HCEC 1CT (cell line): Measurements from ENCODE around the gene RAD54L2.
"Not testable (repeated sequence)": the region's sequence is repeated elsewhere in the genome, so short reads cannot be mapped to it uniquely, and the experiment has no call there.

Experiments used
- DNase-seq: peaks from one replicate; pipeline ENCODE4 v3.0.0-alpha.2; 2017

The RAD54L2 gene, protein sequence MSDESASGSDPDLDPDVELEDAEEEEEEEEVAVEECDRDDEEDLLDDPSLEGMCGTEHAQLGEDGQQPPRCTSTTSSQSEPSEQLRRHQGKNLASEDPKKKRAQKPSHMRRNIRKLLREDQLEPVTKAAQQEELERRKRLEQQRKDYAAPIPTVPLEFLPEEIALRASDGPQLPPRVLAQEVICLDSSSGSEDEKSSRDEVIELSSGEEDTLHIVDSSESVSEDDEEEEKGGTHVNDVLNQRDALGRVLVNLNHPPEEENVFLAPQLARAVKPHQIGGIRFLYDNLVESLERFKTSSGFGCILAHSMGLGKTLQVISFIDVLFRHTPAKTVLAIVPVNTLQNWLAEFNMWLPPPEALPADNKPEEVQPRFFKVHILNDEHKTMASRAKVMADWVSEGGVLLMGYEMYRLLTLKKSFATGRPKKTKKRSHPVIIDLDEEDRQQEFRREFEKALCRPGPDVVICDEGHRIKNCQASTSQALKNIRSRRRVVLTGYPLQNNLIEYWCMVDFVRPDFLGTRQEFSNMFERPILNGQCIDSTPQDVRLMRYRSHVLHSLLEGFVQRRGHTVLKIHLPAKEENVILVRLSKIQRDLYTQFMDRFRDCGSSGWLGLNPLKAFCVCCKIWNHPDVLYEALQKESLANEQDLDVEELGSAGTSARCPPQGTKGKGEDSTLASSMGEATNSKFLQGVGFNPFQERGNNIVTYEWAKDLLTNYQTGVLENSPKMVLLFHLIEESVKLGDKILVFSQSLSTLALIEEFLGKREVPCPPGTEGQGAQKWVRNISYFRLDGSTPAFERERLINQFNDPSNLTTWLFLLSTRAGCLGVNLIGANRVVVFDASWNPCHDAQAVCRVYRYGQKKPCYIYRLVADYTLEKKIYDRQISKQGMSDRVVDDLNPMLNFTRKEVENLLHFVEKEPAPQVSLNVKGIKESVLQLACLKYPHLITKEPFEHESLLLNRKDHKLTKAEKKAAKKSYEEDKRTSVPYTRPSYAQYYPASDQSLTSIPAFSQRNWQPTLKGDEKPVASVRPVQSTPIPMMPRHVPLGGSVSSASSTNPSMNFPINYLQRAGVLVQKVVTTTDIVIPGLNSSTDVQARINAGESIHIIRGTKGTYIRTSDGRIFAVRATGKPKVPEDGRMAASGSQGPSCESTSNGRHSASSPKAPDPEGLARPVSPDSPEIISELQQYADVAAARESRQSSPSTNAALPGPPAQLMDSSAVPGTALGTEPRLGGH (N-terminal part only)

DNA sequence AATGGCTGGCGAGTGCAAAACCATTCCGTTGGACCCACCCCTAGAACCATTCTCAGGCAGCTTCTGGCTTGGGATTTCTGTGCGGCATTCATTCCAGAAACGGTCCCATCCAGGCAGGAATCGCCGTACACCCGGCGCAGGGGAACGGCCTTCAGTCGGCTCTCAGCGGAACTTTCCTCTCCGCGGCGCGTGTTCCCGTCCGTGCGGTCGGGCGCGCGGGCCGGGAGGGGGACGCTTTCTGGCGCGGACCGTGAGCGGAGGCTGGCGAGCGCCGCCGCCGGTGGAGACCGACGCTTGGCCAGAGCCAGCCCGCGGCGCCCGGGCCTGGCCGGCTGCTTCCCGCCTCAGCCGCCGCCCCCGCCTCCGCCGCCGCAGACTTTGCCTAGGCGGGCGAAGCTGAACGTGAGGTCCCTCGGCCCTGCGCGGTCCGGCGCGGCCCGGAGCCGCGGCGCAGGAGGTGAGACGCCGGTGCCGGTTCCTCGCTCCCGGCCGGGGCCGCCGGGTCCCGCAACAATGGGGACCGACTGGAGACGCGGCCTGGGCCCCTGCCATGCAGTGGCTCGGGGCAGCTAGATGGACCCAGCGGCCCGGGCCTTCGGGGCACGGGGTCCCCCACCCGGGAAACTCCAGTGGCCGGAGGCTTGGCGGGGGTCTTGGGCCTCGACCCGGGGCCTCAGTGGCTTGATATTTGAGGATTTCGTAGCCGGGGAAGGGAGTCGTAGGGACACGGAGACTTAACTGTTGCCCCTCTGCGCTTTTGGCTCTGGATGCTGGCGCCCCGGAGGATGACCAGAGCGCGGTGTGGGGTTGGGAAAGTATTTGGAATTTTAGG lies at the start of gene RAD54L2:
TSS of gene RAD54L2 (plus strand) at position 261 of the 832 bp plus-strand sequence. CDS start 51,702 bp downstream, outside the sequence.
- peak; percentile 84 for DNase-seq

DNA sequence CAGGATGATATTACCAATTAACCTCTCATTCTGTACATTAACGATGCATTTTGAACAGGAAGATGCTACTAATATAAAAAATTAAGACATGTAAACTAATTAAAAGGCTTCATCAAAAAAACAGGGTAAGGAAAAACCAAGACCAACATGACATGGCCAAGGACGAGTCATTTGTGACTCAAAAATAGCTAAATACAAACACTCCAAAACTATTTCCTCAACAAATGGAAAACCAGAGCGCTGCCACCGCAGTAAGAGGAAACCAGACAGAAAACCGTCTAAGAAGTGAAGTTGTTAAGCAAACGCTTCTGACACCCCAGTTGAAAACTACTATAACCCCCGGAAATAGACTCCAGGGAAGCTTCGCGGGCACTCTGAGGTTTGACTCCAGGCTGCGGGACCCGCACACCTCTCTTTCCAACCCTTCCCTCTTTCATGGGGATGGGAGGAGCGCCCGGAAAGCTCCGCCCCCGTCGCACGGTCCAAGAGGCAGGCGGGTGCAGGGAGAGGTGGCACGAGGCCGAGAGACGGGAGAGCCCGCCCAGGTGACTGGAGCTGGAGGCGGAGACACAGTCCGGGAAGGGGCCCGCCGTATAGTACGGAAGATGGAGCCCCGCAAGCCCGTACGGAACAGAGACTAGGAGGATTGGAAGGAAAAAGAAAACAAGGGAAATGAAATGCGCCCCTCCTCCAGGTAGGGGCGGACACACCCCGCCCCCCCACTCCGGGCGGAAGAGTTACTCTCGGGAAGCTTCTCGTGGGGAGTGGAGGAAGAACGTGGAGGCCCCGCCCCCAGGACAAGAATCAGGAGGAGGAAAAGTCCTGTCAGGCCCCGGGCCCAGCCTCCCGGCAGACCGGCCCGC lies 39.4 kb upstream of the RAD54L2 start:
- peak; percentile 87 for DNase-seq

DNA sequence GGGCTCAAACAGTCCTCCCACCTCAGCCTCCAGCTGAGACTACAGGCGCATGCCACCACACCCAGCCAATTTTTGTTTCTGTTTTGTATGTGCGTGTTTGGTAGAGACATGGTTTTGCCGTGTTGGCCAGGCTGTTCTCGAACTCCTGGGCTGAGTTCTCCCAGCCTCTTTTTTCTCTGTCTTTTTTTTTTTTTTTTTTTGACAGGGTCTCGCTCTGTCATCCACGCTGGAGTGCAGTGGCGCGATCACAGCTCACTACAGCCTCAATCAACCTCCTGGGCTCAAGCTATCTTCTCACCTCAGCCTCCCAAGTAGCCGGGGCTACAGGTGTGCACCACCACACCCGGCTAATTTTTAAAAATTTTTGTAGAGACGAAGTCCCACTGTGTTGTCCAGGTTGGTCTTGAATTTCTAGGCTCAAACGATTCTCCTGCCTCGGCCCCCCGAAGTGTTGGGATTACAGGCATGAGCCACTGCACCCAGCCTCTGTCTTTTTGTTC lies 37.8 kb upstream of the RAD54L2 start:
- no peak for DNase-seq

DNA sequence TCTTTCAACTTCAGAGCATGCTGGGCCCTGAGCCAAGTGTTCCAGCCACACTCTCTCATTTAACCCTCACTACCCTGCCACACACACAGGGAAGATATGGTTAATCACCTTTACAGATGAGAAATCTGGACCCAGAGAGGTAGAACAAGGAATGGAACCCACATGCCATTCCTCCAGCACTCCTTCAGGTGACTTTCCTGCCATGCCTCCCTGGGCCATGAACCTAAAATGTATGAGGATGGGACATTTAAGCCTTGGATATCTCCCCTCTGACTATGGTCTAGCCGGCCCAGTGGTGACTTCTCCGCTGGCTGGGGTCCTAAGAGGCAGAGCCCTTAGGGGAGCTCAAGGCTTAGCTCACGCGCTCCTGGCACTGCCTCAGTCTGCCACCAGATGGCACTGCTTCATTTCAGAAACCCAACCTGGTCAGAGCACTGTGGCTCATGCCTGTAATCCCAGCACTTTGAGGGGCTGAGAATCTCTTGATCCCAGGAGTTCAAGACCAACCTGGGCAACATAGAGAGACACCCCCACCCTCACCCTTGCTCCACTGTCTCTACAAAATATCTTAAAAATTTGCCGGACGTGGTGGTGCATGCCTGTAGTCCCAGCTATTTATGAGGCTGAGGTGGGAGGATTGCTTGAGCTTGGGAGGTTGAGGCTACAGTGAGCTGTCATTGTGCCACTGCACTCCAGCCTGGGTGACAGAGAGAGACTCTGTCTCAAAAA lies 36.5 kb upstream of the RAD54L2 start:
- peak; percentile 45 for DNase-seq

DNA sequence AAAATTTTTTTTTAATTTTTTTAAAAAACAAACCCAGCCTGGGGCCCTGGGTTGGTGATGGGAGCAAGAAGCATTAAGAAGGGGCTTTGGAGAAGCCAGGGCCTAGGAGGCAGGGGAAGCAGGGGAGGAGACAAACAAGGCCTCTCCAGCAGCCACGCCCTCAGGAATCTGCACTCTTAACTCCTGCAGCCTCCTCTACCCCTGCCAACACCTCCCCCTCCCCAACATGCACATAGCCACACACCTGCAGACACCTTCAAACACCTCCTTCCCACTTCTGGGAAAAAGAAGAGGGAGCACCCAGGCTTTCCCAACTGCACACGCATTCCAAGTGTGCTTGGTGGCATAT lies 36.0 kb upstream of the RAD54L2 start:
- DNase-seq: no peak

DNA sequence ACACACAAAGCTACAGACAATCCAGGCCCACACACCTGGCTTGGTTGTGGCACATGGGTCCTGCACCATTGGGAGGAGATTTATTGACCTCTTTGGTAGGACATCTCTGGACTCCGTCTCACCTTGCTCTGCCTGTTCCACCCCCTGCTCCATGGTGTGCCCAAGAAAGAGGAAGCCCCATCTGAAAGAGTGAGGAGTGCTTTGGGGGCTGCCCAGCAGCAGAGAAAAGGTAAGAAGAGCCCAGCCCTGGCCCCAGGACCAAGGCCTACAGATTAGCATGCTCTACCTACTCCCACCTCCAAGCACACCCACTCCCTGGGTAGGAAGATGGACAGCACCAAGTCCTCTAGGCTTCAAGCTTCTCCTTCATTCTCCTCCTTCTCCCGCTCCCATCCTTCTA lies 35.5 kb upstream of the RAD54L2 start:
- no peak for DNase-seq

DNA sequence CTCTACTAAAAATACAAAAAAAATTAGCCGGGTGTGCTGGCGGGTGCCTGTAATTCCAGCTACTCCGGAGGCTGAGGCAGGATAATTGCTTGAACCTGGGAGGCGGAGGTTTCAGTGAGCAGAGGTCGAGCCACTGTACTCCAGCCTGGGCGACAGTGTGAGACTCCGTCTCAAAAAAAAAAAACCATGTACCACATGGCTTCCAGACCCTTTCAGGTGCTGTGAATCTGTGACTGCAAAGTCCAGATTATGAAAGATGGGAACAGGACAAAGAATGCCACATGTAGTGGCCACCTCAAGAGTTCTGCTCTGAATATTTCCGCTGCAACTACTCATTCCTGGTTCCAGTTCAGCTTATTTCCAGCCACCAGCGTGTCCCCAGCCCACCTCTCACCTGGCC lies 30.3 kb upstream of the RAD54L2 start:
- DNase-seq: no peak

DNA sequence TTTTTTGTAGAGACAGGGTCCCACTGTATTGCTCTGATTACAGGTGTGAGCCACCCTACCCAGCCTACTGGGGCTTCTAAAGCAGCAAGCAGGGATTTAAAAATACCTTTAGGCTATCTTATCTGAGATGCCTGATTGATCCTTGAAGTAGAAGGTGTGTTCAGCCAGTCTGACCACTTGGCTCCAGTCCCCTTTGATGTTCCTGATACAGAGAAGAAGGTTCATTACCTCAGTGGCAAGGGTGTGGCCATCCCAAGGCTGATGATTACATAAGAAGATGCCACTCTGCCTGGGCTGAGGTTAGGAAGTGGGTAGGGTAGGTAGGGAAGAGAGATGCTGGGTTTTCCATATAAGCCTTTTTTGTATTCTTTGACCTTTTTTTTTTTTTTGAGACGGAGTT lies 27.5 kb upstream of the RAD54L2 start:
- DNase-seq: no peak

DNA sequence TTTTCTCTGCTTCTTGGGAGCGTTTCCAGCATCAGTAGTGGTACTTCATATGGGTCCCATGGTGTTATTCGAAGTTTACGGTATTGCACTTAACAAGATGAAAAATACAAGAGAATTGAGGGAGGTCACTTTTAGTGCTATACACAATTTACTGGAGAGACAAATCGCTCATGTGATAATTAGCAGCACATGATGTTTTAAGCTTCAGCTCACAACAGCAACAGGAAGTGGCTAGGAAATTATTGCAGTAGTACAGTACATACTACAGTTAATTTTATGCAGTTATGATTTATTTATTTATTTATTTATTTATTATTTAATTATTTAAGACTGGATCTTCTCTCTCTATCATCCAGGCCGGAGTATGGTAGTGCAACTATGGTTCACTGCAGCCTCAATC lies 24.3 kb upstream of the RAD54L2 start:
- no peak for DNase-seq

DNA sequence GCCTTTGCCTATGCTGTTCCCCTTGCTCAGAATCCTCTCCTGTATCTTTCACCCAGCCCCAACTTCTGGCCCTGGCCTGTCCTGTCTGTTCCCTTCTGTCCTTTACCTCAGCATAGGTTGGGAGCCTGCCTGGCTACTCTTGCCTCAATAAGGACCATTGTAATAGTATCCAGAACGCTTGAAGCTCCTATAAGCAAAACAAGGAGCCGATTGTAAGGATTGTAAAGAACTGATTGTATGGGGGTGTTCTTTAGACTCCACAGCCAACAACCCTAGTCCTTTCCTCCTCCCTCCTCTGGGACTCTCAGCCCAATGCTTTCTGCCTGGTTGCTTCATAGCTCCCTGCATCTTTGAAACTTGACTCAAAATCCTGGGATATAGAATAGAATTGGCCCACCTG lies 18.7 kb upstream of the RAD54L2 start:
- no peak for DNase-seq

DNA sequence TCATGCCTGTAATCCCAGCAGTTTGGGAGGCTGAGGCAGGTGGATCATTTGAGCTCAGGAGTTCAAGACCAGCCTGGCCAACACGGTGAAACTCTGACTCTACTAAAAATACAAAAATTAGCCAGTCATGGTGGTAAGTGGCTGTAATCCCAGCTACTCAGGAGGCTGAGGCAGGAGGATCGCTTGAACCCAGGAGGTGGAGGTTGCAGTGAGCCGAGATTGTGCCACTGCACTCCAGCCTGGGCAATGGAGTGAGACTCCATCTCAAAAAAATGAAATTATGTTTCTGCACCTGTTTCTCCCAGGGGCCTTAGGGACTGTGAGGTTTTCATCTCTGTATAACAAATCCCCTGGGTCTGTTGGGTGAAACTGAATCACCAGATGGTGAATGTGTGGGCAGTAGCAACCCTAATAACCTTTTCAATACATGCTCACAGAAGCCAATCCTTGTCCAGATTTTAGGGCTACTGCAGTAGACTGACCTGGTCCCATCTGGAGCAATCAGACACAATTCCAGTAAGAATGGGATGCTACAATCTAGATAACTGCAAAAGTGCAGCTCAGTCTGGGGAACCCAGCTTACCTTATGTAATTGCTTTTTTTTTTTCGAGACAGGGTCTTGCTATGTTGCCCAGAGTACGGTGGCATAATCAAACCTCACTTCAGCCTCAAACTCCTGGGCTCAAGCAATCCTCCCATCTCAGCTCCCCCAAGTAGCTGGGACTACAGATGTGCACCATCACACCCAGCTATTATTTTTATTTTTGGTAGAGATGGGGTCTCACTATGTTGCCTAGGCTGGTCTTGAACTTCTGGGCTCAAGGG lies 17.4 kb upstream of the RAD54L2 start:
- DNase-seq: not testable (repeated sequence)

DNA sequence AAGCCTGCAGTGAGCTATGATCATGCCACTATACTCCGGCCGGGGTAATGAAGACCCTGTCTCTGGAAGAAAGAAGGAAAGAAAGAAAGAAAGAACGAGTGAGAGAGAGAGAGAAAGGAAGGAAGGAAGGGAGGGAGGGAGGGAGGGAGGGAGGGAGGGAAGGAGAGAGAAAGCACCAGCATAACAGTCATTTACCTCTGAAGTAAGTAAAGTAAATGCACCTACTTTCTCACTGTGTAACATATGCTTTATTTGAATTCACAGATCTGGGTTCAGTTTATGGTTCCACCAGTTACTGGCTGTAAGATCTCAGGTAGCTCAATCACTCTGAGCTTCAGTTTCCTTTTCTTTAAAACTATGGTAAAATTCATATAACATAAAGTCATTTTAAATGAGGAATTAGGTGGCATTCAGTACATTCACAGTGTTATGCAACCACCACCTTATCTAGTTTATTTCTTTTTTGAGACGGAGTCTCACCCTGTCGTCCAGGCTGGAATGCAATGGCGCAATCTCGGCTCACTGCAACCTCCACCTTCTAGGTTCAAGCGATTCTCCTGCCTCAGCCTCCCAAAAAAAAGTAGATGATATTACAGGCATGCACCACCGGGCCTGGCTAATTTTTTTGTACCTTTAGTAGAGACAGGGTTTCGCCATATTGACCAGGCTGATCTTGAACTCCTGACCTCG lies 16.1 kb upstream of the RAD54L2 start:
- DNase-seq: no peak

DNA sequence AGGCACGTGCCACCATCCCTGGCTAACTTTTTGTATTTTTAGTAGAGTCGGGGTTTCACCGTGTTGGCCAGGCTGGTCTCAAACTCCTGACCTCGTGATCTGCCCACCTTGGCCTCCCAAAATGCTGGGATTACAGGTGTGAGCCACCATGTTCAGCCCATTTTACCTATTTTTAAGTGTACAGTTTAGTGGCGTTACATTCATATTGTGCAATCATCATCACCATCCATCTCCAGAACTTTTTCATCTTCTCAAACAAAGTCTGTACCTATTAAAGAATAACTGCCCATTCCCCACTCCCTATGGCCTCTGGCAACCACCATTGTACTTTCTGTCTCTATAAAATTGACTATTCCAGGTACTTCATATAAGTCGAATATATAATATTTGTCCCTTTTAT lies 13.6 kb upstream of the RAD54L2 start:
- not testable (repeated sequence) for DNase-seq

DNA sequence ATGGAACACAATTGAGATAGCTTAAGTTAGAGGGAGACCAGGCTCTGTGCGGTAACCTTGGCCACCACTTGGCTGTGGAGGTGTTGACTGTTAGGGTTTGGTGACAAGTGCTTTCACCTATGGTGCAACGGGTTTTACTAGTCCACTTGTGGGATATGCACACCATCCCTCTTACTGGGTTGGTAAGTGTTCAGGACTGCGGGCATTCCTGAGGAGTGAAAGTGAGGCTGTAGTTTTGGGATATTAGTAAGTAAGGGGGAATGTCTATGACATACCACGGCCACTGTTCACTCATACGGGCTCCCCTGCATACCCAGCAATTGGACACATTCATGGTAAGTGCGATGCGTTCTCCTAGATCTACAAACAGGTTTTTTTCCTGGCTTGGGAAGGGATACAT lies 8.0 kb upstream of the RAD54L2 start:
- DNase-seq: no peak

DNA sequence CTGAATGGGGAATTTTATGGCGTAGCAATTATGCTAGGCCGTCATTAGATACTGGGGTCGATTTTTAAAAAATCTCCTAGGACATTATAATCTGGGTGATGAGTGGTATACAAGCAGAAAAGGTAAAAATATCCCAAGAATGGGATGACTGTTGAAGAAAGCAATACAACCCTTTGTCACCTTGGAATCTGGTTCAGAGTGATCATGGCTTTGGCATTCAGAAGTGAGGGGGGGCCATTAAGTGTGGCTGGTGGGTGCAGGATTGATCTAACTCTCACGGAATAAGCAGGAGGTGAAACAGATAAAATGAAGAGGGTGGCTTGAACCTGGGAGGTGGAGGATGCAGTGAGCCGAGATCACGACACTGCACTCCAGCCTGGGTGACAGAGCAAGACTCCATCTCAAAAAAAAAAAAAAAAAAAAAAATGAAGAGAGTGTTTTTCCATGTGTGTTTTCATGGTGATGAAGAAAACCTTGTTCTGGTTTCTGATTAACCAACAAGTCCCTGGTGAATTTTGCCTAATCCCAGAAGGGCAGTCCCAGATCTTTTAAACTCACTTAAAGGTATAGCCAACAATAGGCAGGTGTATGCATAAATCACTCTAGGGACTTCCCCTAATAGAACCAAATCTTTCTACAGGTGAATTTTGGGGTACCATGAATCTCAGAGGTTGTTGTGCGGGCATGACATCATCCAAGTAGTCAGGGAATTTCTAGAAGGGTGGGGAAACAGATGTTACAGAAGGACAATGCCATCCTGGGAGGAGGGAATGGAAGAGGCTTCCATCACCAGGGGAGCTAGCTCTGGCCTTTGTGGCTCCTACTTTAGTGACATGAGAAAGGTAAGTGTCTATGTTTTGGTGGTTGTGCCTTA lies 3.1 kb upstream of the RAD54L2 start:
- DNase-seq: no peak

DNA sequence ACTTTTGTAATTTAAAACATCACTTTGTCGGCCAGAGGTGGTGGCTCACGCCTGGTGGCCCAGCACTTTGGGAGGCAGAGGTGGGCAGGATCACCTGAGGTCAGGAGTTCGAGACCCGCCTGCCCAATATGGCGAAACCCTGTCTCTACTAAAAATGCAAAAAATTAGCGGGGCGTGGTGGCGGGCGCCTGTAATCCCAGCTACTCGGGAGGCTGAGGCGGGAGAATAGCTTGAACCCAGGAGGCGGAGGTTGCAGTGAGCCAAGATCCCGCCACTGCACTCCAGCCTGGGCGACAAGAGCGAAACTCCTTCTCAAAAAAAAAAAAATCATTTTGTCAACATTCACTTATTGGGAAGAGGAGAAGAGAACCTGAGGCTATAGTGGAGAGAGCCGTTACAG lies 888 bp upstream of the RAD54L2 start:
- DNase-seq: not testable (repeated sequence)

DNA sequence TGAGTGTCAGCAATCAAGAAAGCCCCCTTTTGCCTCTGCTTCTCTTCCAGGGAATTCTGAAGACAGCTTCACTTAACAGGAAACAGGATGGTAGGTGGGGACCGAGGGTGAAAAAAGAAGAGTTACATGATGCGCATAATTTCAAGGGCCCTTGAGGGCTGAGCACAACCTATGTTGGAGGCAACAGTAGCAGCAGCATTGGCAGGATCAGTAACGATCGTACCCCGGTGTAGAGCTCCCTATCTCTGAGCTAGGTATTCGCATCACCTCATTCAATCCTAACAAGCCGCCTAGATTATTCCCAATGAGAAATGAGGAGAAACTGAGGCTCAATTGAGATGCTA lies 432 bp upstream of the RAD54L2 start:
- DNase-seq: no peak
